ENCODE measurements around the gene LIPA. TPM values are rescaled to one million over a fixed set of nuclear protein-coding genes. Genes with fewer than 3 reads are reported as not detected.

Gene LIPA
- total RNA-seq, 1 donor from 2014 or later = 70.2 TPM

DNA sequence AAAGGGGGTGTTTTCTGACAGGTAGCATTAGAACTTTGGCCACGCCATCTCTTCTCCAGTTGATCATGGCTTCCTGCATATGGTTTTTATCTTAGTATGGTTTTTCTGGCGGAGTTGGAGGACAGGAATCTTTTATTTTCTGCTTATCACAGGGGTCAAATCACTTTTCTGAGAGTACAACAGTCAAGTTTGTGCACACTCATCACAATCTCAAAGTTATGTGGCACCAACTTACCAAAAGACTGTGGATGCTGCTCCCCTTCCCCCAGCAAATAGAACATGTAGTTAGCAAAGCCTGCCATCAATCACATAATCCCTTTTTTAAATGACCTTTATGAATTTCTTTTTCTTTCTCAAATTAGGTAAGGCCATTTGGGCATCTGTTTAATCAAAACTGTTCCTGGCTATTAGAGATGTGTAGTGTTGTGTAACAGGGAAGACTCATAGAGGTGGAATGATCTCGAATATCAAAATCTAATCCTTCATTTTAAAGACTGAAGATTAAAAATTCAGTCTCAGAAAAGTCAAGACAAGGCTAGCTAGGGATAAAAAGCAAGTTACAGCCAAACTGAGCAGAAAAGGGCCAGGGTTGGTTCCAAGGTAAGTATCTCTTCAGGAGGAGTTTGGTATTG is 40.7 kb downstream of the LIPA start:
- Mint-ChIP-seq H3K4me3 (ENCODE audit: unreplicated experiment) (no peak overlapping the region), H3K27ac (ENCODE audit: unreplicated experiment) (no peak overlapping the region), H3K36me3 (ENCODE audit: low read depth, unreplicated experiment) (no peaks in the 10 kb centered on the region), H3K4me1 (ENCODE audit: low read depth, unreplicated experiment) (peaks cover 9% of the 10 kb centered on the region), H3K27me3 (ENCODE audit: low read depth, unreplicated experiment) (peaks cover 38% of the 10 kb centered on the region), H3K9me3 (ENCODE audit: unreplicated experiment) (no peaks in the 10 kb centered on the region)
- TF ChIP-seq EZH2 (IDR thresholded peaks at IDR 0.05; ENCODE audit: insufficient read depth, low read length) = no peak
- TF ChIP-seq, protein P1, sequence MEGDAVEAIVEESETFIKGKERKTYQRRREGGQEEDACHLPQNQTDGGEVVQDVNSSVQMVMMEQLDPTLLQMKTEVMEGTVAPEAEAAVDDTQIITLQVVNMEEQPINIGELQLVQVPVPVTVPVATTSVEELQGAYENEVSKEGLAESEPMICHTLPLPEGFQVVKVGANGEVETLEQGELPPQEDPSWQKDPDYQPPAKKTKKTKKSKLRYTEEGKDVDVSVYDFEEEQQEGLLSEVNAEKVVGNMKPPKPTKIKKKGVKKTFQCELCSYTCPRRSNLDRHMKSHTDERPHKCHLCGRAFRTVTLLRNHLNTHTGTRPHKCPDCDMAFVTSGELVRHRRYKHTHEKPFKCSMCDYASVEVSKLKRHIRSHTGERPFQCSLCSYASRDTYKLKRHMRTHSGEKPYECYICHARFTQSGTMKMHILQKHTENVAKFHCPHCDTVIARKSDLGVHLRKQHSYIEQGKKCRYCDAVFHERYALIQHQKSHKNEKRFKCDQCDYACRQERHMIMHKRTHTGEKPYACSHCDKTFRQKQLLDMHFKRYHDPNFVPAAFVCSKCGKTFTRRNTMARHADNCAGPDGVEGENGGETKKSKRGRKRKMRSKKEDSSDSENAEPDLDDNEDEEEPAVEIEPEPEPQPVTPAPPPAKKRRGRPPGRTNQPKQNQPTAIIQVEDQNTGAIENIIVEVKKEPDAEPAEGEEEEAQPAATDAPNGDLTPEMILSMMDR (IDR thresholded peaks at IDR 0.05; ENCODE audit: insufficient read depth, low read depth, low read length) = no peak
- Histone ChIP-seq H3K79me2 (ENCODE audit: insufficient read depth, low read length) (no peaks in the 10 kb centered on the region), H3K4me3 (ENCODE audit: insufficient read depth, low read depth, low read length) (no peak overlapping the region), H3K4me2 (ENCODE audit: low read length) (no peak overlapping the region), H3K27ac (ENCODE audit: low read depth, low read length) (no peak overlapping the region), H3K4me1 (ENCODE audit: insufficient read depth, low read length) (peaks cover 12% of the 10 kb centered on the region), H3K9ac (ENCODE audit: low read length) (no peak overlapping the region), H3K9me3 (ENCODE audit: insufficient read depth, low read depth, low read length) (no peaks in the 10 kb centered on the region), H3K27me3 (ENCODE audit: insufficient read depth, low read length) (peaks cover 11% of the 10 kb centered on the region), H2AFZ (ENCODE audit: low read depth, low read length) (no peak overlapping the region), H3K36me3 (ENCODE audit: insufficient read depth, low read length) (no peaks in the 10 kb centered on the region), H4K20me1 (ENCODE audit: insufficient read depth, low read length) (no peaks in the 10 kb centered on the region)
- no peak for FAIRE-seq
- no peak for DNase-seq (ENCODE audit: low read depth)

- H4K20me1 ChIP-seq (ENCODE audit: insufficient read depth, low read length) = no peaks in the 10 kb centered on the region
- no peak overlapping the region for H3K27ac ChIP-seq (ENCODE audit: low read depth, low read length)
- no peak overlapping the region for H3K4me3 ChIP-seq (ENCODE audit: insufficient read depth, low read depth, low read length)
- Mint-ChIP-seq H3K9me3 (ENCODE audit: unreplicated experiment) (no peaks in the 10 kb centered on the region), H3K27me3 (ENCODE audit: low read depth, unreplicated experiment) (peaks cover 38% of the 10 kb centered on the region), H3K4me3 (ENCODE audit: unreplicated experiment) (no peak overlapping the region), H3K27ac (ENCODE audit: unreplicated experiment) (no peak overlapping the region), H3K36me3 (ENCODE audit: low read depth, unreplicated experiment) (no peaks in the 10 kb centered on the region), H3K4me1 (ENCODE audit: low read depth, unreplicated experiment) (peaks cover 6% of the 10 kb centered on the region)
- no peak for TF ChIP-seq EZH2 (IDR thresholded peaks at IDR 0.05; ENCODE audit: insufficient read depth, low read length)
- TF ChIP-seq, protein P1 (IDR thresholded peaks at IDR 0.05; ENCODE audit: insufficient read depth, low read depth, low read length) = no peak
- H3K79me2 ChIP-seq (ENCODE audit: insufficient read depth, low read length) = no peaks in the 10 kb centered on the region
- no peak overlapping the region for H2AFZ ChIP-seq (ENCODE audit: low read depth, low read length)
- no peak overlapping the region for H3K4me2 ChIP-seq (ENCODE audit: low read length)
- H3K9me3 ChIP-seq (ENCODE audit: insufficient read depth, low read depth, low read length) = no peaks in the 10 kb centered on the region
- DNase-seq (ENCODE audit: low read depth) = no peak
- peaks cover 12% of the 10 kb centered on the region for H3K4me1 ChIP-seq (ENCODE audit: insufficient read depth, low read length)
- H3K9ac ChIP-seq (ENCODE audit: low read length) = no peak overlapping the region
- H3K27me3 ChIP-seq (ENCODE audit: insufficient read depth, low read length) = peaks cover 21% of the 10 kb centered on the region
- H3K36me3 ChIP-seq (ENCODE audit: insufficient read depth, low read length) = no peaks in the 10 kb centered on the region
- no peak for FAIRE-seq
These were observed 41.9 kb downstream of the LIPA start for GRCh38 chr10:89209718-89210117.

- no peaks in the 10 kb centered on the region for H3K79me2 ChIP-seq (ENCODE audit: insufficient read depth, low read length)
- no peaks in the 10 kb centered on the region for H3K36me3 ChIP-seq (ENCODE audit: insufficient read depth, low read length)
- peaks cover 38% of the 10 kb centered on the region for H3K27me3 Mint-ChIP-seq (ENCODE audit: low read depth, unreplicated experiment)
- no peak for DNase-seq (ENCODE audit: low read depth)
- peak overlapping the region; percentile 57 for H3K9ac ChIP-seq (ENCODE audit: low read length)
- H4K20me1 ChIP-seq (ENCODE audit: insufficient read depth, low read length) = no peaks in the 10 kb centered on the region
- H2AFZ ChIP-seq (ENCODE audit: low read depth, low read length) = peak overlapping the region; percentile 85
- H3K9me3 ChIP-seq (ENCODE audit: insufficient read depth, low read depth, low read length) = no peaks in the 10 kb centered on the region
- H3K4me3 ChIP-seq (ENCODE audit: insufficient read depth, low read depth, low read length) = peak overlapping the region; percentile 65
- no peaks in the 10 kb centered on the region for H3K36me3 Mint-ChIP-seq (ENCODE audit: low read depth, unreplicated experiment)
- peak overlapping the region; percentile 92 for H3K4me2 ChIP-seq (ENCODE audit: low read length)
- no peaks in the 10 kb centered on the region for H3K9me3 Mint-ChIP-seq (ENCODE audit: unreplicated experiment)
- peaks cover 6% of the 10 kb centered on the region for H3K4me1 Mint-ChIP-seq (ENCODE audit: low read depth, unreplicated experiment)
- TF ChIP-seq EZH2 (IDR thresholded peaks at IDR 0.05; ENCODE audit: insufficient read depth, low read length) = no peak
- TF ChIP-seq, protein P1 (IDR thresholded peaks at IDR 0.05; ENCODE audit: insufficient read depth, low read depth, low read length) = no peak
- H3K27ac ChIP-seq (ENCODE audit: low read depth, low read length) = no peak overlapping the region
- no peak for FAIRE-seq
- peak overlapping the region; percentile 79 for H3K4me3 Mint-ChIP-seq (ENCODE audit: unreplicated experiment)
- H3K27ac Mint-ChIP-seq (ENCODE audit: unreplicated experiment) = no peak overlapping the region
- H3K4me1 ChIP-seq (ENCODE audit: insufficient read depth, low read length) = peaks cover 12% of the 10 kb centered on the region
- H3K27me3 ChIP-seq (ENCODE audit: insufficient read depth, low read length) = peaks cover 32% of the 10 kb centered on the region
These were observed 43.6 kb downstream of the LIPA start for GRCh38 chr10:89207801-89208551.

Data from astrocyte (in vitro differentiated cells and primary cell).